ENCODE results near the gene NCMAP.
A peak's percentile ranks its signal among the peaks of the same experiment; 100 is the strongest.
"Not testable (repeated sequence)": the region's sequence is repeated elsewhere in the genome, so short reads cannot be mapped to it uniquely, and the experiment has no call there.

The NCMAP gene

GRCh38 chr1:24555591-24556413 is at the start of gene NCMAP:
TSS of gene NCMAP (plus strand) at chr1:24556087. CDS start at chr1:24595431, 39,344 bp downstream.
- no peak for DNase-seq

- no peak for DNase-seq
These were observed 49.1 kb upstream of the NCMAP start for GRCh38 chr1:24506691-24507381.

- no peak for DNase-seq
These were observed 48.5 kb upstream of the NCMAP start for GRCh38 chr1:24507405-24507804.

GRCh38 chr1:24508911-24509310 is 47.0 kb upstream of the NCMAP start:
- no peak for DNase-seq

- DNase-seq = no peak
These were observed 42.2 kb upstream of the NCMAP start for GRCh38 chr1:24513706-24514105.

- DNase-seq = no peak
These were observed 40.9 kb upstream of the NCMAP start for GRCh38 chr1:24514946-24515345.

GRCh38 chr1:24515671-24516209 is 40.1 kb upstream of the NCMAP start:
- DNase-seq = peak; percentile 45

- DNase-seq = no peak
These were observed 39.4 kb upstream of the NCMAP start for GRCh38 chr1:24516506-24516905.

- DNase-seq = no peak
These were observed 38.0 kb upstream of the NCMAP start for GRCh38 chr1:24517898-24518297.

- DNase-seq = not testable (repeated sequence)
These were observed 35.6 kb upstream of the NCMAP start for GRCh38 chr1:24520282-24520681.

- no peak for DNase-seq
These were observed 30.3 kb upstream of the NCMAP start for GRCh38 chr1:24525606-24526005.

GRCh38 chr1:24526045-24526444 is 29.8 kb upstream of the NCMAP start:
- DNase-seq = no peak

GRCh38 chr1:24526940-24527542 is 28.8 kb upstream of the NCMAP start:
- DNase-seq = no peak

GRCh38 chr1:24528744-24529143 is 27.1 kb upstream of the NCMAP start:
- no peak for DNase-seq

- DNase-seq = not testable (repeated sequence)
These were observed 26.6 kb upstream of the NCMAP start for GRCh38 chr1:24529292-24529691.

- DNase-seq = no peak
These were observed 20.9 kb upstream of the NCMAP start for GRCh38 chr1:24535021-24535424.

GRCh38 chr1:24535778-24536177 is 20.1 kb upstream of the NCMAP start:
- DNase-seq = no peak

GRCh38 chr1:24536391-24536840 is 19.5 kb upstream of the NCMAP start:
- no peak for DNase-seq

- DNase-seq = no peak
These were observed 15.6 kb upstream of the NCMAP start for GRCh38 chr1:24540051-24540905.

- DNase-seq = peak; percentile 14
These were observed 14.8 kb upstream of the NCMAP start for GRCh38 chr1:24540906-24541710.

GRCh38 chr1:24541711-24542346 is 14.1 kb upstream of the NCMAP start:
- DNase-seq = no peak

All from amniotic stem cell (primary cell).